ENCODE data around the gene SQOR.

Gene SQOR

GRCh38 chr15:45729141-45729540, 94.3 kb downstream of the SQOR start:
- Histone ChIP-seq H3K9me3 (no peaks in the 10 kb centered on the region), H3K4me3 (ENCODE audit: low read depth in 1 of 2, low read length in 1 of 2) (no peak overlapping the region), H3K36me3 (no peaks in the 10 kb centered on the region), H3K27me3 (peaks cover 65% of the 10 kb centered on the region), H3K27ac (no peak overlapping the region), H3K4me1 (ENCODE audit: control insufficient read depth in 1 of 2, insufficient read depth in 1 of 2, low read depth in 1 of 2, low read length in 1 of 2) (no peaks in the 10 kb centered on the region)
- TF ChIP-seq CTCF (IDR thresholded peaks at IDR 0.05), result no peak

GRCh38 chr15:45731343-45731742, 96.5 kb downstream of the SQOR start:
- Histone ChIP-seq H3K27ac (no peak overlapping the region), H3K9me3 (no peaks in the 10 kb centered on the region), H3K36me3 (no peaks in the 10 kb centered on the region), H3K4me3 (ENCODE audit: low read depth in 1 of 2, low read length in 1 of 2) (no peak overlapping the region), H3K4me1 (ENCODE audit: control insufficient read depth in 1 of 2, insufficient read depth in 1 of 2, low read depth in 1 of 2, low read length in 1 of 2) (no peaks in the 10 kb centered on the region), H3K27me3 (peaks cover 74% of the 10 kb centered on the region)
- no peak for TF ChIP-seq CTCF (IDR thresholded peaks at IDR 0.05)

- H3K27ac ChIP-seq, result no peak overlapping the region
- no peak for TF ChIP-seq CTCF (IDR thresholded peaks at IDR 0.05)
- no peak overlapping the region for H3K4me3 ChIP-seq (ENCODE audit: low read depth in 1 of 2, low read length in 1 of 2)
- no peaks in the 10 kb centered on the region for H3K4me1 ChIP-seq (ENCODE audit: control insufficient read depth in 1 of 2, insufficient read depth in 1 of 2, low read depth in 1 of 2, low read length in 1 of 2)
- H3K27me3 ChIP-seq, result peaks cover 64% of the 10 kb centered on the region
- H3K36me3 ChIP-seq, result no peaks in the 10 kb centered on the region
- no peaks in the 10 kb centered on the region for H3K9me3 ChIP-seq
Observed at GRCh38 chr15:45732662-45733061, 97.8 kb downstream of the SQOR start.

DNA sequence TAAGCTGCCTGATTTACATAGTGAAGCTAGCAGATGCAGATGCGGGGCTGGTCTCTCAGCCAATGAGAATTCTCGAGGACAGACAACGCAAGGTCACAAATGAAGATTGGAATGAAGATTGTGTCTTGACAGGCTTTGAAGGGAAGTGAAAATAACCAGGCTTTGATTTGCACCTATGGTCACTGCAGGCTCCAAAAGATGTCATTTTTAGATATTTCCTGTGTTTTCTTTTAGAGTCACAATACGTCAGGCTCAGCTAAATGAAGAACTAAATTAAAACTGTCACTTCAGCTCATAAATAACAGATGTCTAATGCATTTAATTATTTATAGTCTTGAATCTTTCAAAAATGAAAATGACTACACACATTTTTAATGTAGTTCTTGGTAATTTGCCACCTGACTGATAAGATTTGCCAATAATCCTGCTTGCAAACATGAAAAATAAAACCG, 99.5 kb downstream of the SQOR start:
- TF ChIP-seq CTCF (IDR thresholded peaks at IDR 0.05), result no peak
- H3K4me1 ChIP-seq (ENCODE audit: control insufficient read depth in 1 of 2, insufficient read depth in 1 of 2, low read depth in 1 of 2, low read length in 1 of 2), result no peaks in the 10 kb centered on the region
- H3K27ac ChIP-seq, result no peak overlapping the region
- no peak overlapping the region for H3K4me3 ChIP-seq (ENCODE audit: low read depth in 1 of 2, low read length in 1 of 2)
- no peaks in the 10 kb centered on the region for H3K36me3 ChIP-seq
- peaks cover 64% of the 10 kb centered on the region for H3K27me3 ChIP-seq
- H3K9me3 ChIP-seq, result no peaks in the 10 kb centered on the region

Data from neutrophil (primary cell).